Nephron (organoid): ENCODE results near the gene STK10.

Experiments
- H3K27ac Mint-ChIP-seq, 3 experiments: 2 replicates each; pipeline ENCODE4 v1.8.0; 2020; ENCODE audit warnings: mixed read lengths in 3 of 3, mild to moderate bottlenecking in 2 of 3, moderate library complexity in 1 of 3
- H3K27me3 Mint-ChIP-seq: 2 replicates; pipeline ENCODE4 v1.8.0; 2021; ENCODE audit warnings: low read depth, mild to moderate bottlenecking, moderate library complexity, mixed read lengths
- H3K36me3 Mint-ChIP-seq: 2 replicates; pipeline ENCODE4 v1.8.0; 2020; ENCODE audit warnings: low read depth, mixed read lengths
- H3K4me1 Mint-ChIP-seq: 2 replicates; pipeline ENCODE4 v1.8.0; 2020; ENCODE audit warnings: mixed read lengths
- H3K4me3 Mint-ChIP-seq, 3 experiments: 2 replicates each; pipeline ENCODE4 v1.8.0; 2020; ENCODE audit warnings: mild to moderate bottlenecking in 3 of 3, mixed read lengths in 3 of 3, moderate library complexity in 2 of 3
- H3K9me3 Mint-ChIP-seq: 2 replicates; pipeline ENCODE4 v1.8.0; 2020; ENCODE audit warnings: mixed read lengths
- TF ChIP-seq, protein P1 (sequence below), 3 experiments: fragments of 200-600 bp; sonication (generic); IDR thresholded peaks; one replicate each; pipeline ENCODE4 v1.5.0; 2021; ENCODE audit warnings: antibody characterized with exemption in 3 of 3; ENCODE audit not compliant: unreplicated experiment in 3 of 3

The STK10 gene

GRCh38 chr5:172194985-172195774 is 7.2 kb upstream of the STK10 start:
- H3K27ac Mint-ChIP-seq, result no peak overlapping the region
- H3K36me3 Mint-ChIP-seq, result no peaks in the 10 kb centered on the region
- H3K9me3 Mint-ChIP-seq, result no peaks in the 10 kb centered on the region
- no peaks in the 10 kb centered on the region for H3K4me1 Mint-ChIP-seq
- no peak overlapping the region for H3K4me3 Mint-ChIP-seq
- TF ChIP-seq, protein P1, sequence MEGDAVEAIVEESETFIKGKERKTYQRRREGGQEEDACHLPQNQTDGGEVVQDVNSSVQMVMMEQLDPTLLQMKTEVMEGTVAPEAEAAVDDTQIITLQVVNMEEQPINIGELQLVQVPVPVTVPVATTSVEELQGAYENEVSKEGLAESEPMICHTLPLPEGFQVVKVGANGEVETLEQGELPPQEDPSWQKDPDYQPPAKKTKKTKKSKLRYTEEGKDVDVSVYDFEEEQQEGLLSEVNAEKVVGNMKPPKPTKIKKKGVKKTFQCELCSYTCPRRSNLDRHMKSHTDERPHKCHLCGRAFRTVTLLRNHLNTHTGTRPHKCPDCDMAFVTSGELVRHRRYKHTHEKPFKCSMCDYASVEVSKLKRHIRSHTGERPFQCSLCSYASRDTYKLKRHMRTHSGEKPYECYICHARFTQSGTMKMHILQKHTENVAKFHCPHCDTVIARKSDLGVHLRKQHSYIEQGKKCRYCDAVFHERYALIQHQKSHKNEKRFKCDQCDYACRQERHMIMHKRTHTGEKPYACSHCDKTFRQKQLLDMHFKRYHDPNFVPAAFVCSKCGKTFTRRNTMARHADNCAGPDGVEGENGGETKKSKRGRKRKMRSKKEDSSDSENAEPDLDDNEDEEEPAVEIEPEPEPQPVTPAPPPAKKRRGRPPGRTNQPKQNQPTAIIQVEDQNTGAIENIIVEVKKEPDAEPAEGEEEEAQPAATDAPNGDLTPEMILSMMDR (IDR thresholded peaks at IDR 0.05; ENCODE audit: unreplicated experiment in 3 of 3), result no peak
- H3K27me3 Mint-ChIP-seq, result peaks cover 20% of the 10 kb centered on the region

DNA sequence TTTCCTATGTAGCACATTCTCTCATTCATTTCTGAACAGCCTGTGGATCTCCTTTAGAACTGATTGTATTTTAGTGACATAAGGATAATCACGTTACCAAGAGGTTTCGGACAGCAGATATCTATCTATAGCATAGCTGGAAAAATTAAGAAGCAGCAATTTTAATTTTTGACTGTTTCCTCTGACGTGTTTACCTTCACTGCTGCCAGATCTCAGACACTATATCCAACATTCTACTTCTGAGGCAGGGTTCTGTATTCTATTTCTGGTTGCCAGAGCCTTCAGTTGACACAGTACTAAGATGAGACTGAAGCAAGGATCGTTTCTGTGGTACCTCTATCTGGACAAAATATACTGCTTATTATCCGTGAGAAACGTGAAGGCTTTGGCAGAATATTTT is 5.8 kb upstream of the STK10 start, which contains the start of gene EFCAB9:
Gene EFCAB9, plus strand, starts transcription at position 301 of the 400 bp plus-strand sequence. Its CDS starts 1 bp downstream, at position 302.
- Mint-ChIP-seq H3K4me1 (peaks cover 6% of the 10 kb centered on the region), H3K4me3 (no peak within 1 kb of the TSS), H3K36me3 (no peaks in the 10 kb centered on the region), H3K9me3 (no peaks in the 10 kb centered on the region), H3K27ac (no peak within 1 kb of the TSS), H3K27me3 (peaks cover 23% of the 10 kb centered on the region)
- TF ChIP-seq, protein P1 (IDR thresholded peaks at IDR 0.05; ENCODE audit: unreplicated experiment in 3 of 3), result no peak

DNA sequence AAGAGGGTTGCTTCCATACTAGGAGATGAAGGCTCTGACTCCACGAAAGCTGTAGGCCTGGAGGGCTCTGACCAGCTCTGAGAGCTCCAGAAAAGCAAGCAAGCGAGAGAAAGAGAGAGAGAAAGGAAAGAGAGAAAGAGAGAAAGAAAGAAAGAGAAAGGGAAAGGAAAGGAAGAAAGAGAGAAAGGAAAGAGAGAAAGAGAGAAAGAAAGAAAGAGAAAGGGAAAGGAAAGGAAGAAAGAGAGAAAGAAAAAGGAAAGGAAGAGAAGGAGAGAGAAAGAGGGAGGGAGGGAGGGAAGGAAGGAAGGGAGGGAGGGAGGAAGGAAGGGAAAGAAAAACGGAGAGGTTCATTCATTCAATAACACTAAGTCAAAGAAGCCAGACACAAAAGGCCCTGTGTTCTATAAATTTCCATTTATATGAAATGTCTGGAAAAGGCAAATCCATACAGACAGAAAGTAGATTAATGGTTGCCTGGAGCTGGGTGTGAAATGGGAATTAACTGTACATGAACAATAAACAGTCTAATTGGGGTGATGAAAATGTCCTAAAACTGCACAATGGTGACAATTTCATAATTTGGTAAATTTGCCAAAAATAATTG is 1.8 kb upstream of the STK10 start:
- no peaks in the 10 kb centered on the region for H3K36me3 Mint-ChIP-seq
- peaks cover 21% of the 10 kb centered on the region for H3K4me1 Mint-ChIP-seq
- H3K27ac Mint-ChIP-seq, result peak overlapping the region in 2 of 3 experiments; percentile 36 to 57
- peaks cover 36% of the 10 kb centered on the region for H3K27me3 Mint-ChIP-seq
- H3K9me3 Mint-ChIP-seq, result no peaks in the 10 kb centered on the region
- TF ChIP-seq, protein P1 (IDR thresholded peaks at IDR 0.05; ENCODE audit: unreplicated experiment in 3 of 3), result no peak
- peak overlapping the region; percentile 82 to 94 (median 83) for H3K4me3 Mint-ChIP-seq

- Mint-ChIP-seq H3K4me3 (peak overlapping the region; percentile 82 to 94 (median 83)), H3K9me3 (no peaks in the 10 kb centered on the region), H3K27me3 (peaks cover 32% of the 10 kb centered on the region), H3K27ac (peak overlapping the region in 2 of 3 experiments; percentile 36 to 57), H3K4me1 (peaks cover 21% of the 10 kb centered on the region), H3K36me3 (no peaks in the 10 kb centered on the region)
- TF ChIP-seq, protein P1 (IDR thresholded peaks at IDR 0.05; ENCODE audit: unreplicated experiment in 3 of 3), result no peak
Observed at GRCh38 chr5:172188893-172189692, 1.1 kb upstream of the STK10 start.

DNA sequence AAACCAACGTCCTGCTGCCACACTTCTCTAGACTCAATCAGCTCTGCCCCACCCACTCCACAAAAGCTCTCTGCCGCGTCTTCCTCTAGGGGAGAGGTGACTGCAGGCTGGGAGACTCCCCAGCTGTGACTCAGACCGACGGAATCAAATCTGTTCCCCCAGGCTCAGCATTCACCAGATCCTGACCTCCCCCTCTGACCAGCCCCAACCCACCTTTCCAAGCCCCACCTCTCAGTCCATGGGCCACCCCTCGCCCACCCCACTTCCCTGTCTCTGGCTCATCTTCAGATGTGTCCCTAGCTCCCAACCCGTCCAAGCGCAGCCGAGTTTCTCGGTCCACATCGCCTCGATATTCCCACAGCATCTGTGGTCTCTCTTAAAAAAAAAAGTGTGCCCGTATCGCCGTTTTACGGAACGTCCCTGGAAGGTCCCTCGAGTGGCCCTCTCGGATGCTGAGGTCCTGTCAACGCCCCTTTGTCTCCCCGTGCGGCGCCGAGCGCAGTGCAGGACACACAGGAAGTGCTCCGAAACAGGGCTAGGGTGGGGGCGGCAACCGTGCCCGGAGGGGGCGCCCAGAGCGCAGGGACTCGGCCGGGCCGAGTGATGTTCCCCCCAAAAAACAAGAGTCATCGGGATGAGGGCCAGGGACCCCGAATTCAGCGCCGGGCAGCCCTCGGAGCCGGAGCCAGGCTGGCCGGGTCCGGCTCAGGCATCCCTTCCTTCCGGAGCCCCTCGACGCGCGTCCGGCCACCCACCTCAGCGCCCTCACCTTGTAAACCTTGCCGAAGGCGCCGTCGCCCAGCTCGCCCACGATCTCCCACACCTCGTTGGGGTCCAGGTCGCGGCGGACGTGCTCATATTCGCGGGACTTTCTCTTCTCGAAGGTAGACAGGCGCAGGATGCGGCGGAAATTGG is 649 bp downstream of the STK10 start:
- H3K4me1 Mint-ChIP-seq, result peaks cover 21% of the 10 kb centered on the region
- H3K27ac Mint-ChIP-seq, result peak overlapping the region; percentile 41 to 76 (median 59)
- H3K36me3 Mint-ChIP-seq, result peaks cover 3% of the 10 kb centered on the region
- TF ChIP-seq, protein P1 (IDR thresholded peaks at IDR 0.05; ENCODE audit: unreplicated experiment in 3 of 3), result no peak
- H3K9me3 Mint-ChIP-seq, result no peaks in the 10 kb centered on the region
- peaks cover 32% of the 10 kb centered on the region for H3K27me3 Mint-ChIP-seq
- peak overlapping the region; percentile 89 to 94 (median 93) for H3K4me3 Mint-ChIP-seq
